Esophagus muscularis mucosa (tissue), 4 donors: ENCODE measurements around the gene ITGB1.

Experiments
- CTCF ChIP-seq, 3 experiments: fragments of 200-600 bp in 2 of 3; fragments of 450-650 bp in 1 of 3; sonication (generic) in 2 of 3; IDR thresholded peaks; one replicate each; pipeline ENCODE4 v1.5.1; 2017 to 2019; ENCODE audit warnings: antibody characterized with exemption in 3 of 3, mild to moderate bottlenecking in 2 of 3, moderate library complexity in 1 of 3
- EP300 ChIP-seq: sonication (generic); formaldehyde crosslinking; IDR thresholded peaks from one replicate; pipeline ENCODE4 v1.6.1; 2017; ENCODE audit warnings: antibody characterized with exemption
- POLR2A ChIP-seq: fragments of 450-650 bp; IDR thresholded peaks from one replicate; pipeline ENCODE4 v1.6.1; 2017; ENCODE audit warnings: antibody characterized with exemption, moderate library complexity, mild to moderate bottlenecking, low read depth
- POLR2AphosphoS5 ChIP-seq, 2 donors: sonication (generic); formaldehyde crosslinking; IDR thresholded peaks; one replicate each; pipeline ENCODE4 v1.6.1; 2017; ENCODE audit warnings: antibody characterized with exemption in 2 of 2

- TF ChIP-seq CTCF (IDR thresholded peaks at IDR 0.05) = no peak
- no peak for TF ChIP-seq POLR2A
- no peak for TF ChIP-seq EP300
- TF ChIP-seq POLR2AphosphoS5 (IDR thresholded peaks at IDR 0.05) = no peak
Observed at GRCh38 chr10:33001908-33002492, 44.0 kb upstream of the ITGB1 start.
